HepG2 (cell line): Measurements from ENCODE around the gene OR52N1. TPM values are rescaled to one million over a fixed set of nuclear protein-coding genes. Genes with fewer than 3 reads are reported as not detected.

Experiments used
- ATAC-seq: fragments of 200-7000 bp; cut with Tn5 transposase; 3 replicates; pipeline ENCODE4 v1.9.1; 2020; ENCODE audit warnings: mild to moderate bottlenecking, moderate library complexity
- BruUV-seq: library from RNA; stranded (reverse); fragments of 400-500 nt; replicated peaks from 2 replicates; lab custom pipeline; 2021; lab: Mats Ljungman, UMichigan
- CTCF ChIA-PET: fragments of 300-600 bp; formaldehyde crosslinking; extraction: SDS; loops from one replicate; lab custom pipeline; 2021; ENCODE audit warnings: low total read pairs, inconsistent platforms, low intra/inter-chr PET ratio; lab: Yijun Ruan, JAX
- POLR2A ChIA-PET: fragments of 350-600 bp; sonication (Branson Sonifier 250); formaldehyde crosslinking; loops from one replicate; lab custom pipeline; 2020; ENCODE audit warnings: antibody characterized with exemption, inconsistent platforms; lab: Yijun Ruan, JAX
- DNase-seq: peaks from one replicate; pipeline ENCODE4 v3.0.0-alpha.2; 2015; ENCODE audit warnings: low spot score
- FAIRE-seq: peaks from 3 replicates; lab custom pipeline; 2011; peaks lifted over from hg19 to GRCh38; lab: Jason Lieb, UNC
- H2AFZ ChIP-seq: one replicate; pipeline ENCODE4 v1.6.1; 2011; ENCODE audit warnings: low read length, inconsistent platforms
- H3K27ac ChIP-seq: fragments of 300-600 bp; 3 replicates; pipeline ENCODE4 v1.8.0; 2011; ENCODE audit warnings: mixed run types, mild to moderate bottlenecking, mixed read lengths, low read length, inconsistent platforms; ENCODE audit not compliant: insufficient read depth; ENCODE audit errors: extremely low read length
- H3K27me3 ChIP-seq, 2 experiments: fragments of 200-600 bp in 1 of 2; 2 replicates in 1 of 2; 3 replicates in 1 of 2; pipeline versions ENCODE4 v1.6.0 to v1.8.0; 2011; ENCODE audit warnings: low read length in 2 of 2, mild to moderate bottlenecking in 2 of 2, moderate library complexity in 2 of 2, inconsistent platforms in 1 of 2; ENCODE audit not compliant: insufficient read depth in 2 of 2, control insufficient read depth in 1 of 2
- H3K36me3 ChIP-seq, 2 experiments: fragments of 200-600 bp in 1 of 2; replicated peaks in 1 of 2; 2 replicates in 1 of 2; 3 replicates in 1 of 2; pipeline versions ENCODE4 v1.5.1 to v1.8.0; 2011; ENCODE audit warnings: low read length in 2 of 2, inconsistent platforms in 1 of 2; ENCODE audit not compliant: insufficient read depth in 2 of 2, control insufficient read depth in 1 of 2
- H3K4me1 ChIP-seq: 2 replicates; pipeline ENCODE4 v1.5.1; 2012; ENCODE audit warnings: low read length, inconsistent platforms; ENCODE audit not compliant: insufficient read depth
- H3K4me2 ChIP-seq: 2 replicates; pipeline ENCODE4 v1.6.0; 2011; ENCODE audit warnings: low read depth, low read length, inconsistent platforms
- H3K4me3 ChIP-seq, 3 experiments: fragments of 200-600 bp in 1 of 3; sonication (generic), shearing (Covaris generic) in 1 of 3; replicated peaks in 1 of 3; 2 replicates each; pipeline ENCODE4 v1.5.1; 2011 to 2016; ENCODE audit warnings: low read length in 3 of 3, inconsistent platforms in 2 of 3, low read depth in 2 of 3, mild to moderate bottlenecking in 2 of 3, control low read depth in 1 of 3, mixed read lengths in 1 of 3; ENCODE audit not compliant: insufficient read depth in 1 of 3
- H3K79me2 ChIP-seq: one replicate; pipeline ENCODE4 v1.6.1; 2011; ENCODE audit warnings: low read length, inconsistent platforms; ENCODE audit not compliant: insufficient read depth
- H3K9ac ChIP-seq: 2 replicates; pipeline ENCODE4 v1.6.0; 2011; ENCODE audit warnings: mild to moderate bottlenecking, low read depth, low read length, inconsistent platforms; ENCODE audit not compliant: insufficient read depth
- H3K9me3 ChIP-seq: 2 replicates; pipeline ENCODE4 v1.5.1; 2012; ENCODE audit warnings: mild to moderate bottlenecking, low read length
- H4K20me1 ChIP-seq: 2 replicates; pipeline ENCODE4 v1.6.0; 2011; ENCODE audit warnings: inconsistent platforms, mild to moderate bottlenecking, low read length, moderate library complexity; ENCODE audit not compliant: insufficient read depth
- MTA1 ChIP-seq: sonication (generic); formaldehyde crosslinking; IDR thresholded peaks from 2 replicates; pipeline ENCODE4 v1.4.0; 2020; ENCODE audit warnings: missing genetic modification reagents, mild to moderate bottlenecking, borderline replicate concordance
- ZNF460 ChIP-seq: sonication (generic); formaldehyde crosslinking; IDR thresholded peaks from 2 replicates; pipeline ENCODE4 v1.5.1; 2020; ENCODE audit warnings: missing genetic modification reagents, mild to moderate bottlenecking, borderline replicate concordance
- ZNF782 ChIP-seq: sonication (generic); formaldehyde crosslinking; IDR thresholded peaks from 2 replicates; pipeline ENCODE4 v1.4.0; 2020; ENCODE audit warnings: missing genetic modification reagents, mild to moderate bottlenecking, borderline replicate concordance
- WGBS: methylation state at CpG from one replicate; pipeline ENCODE4 v1.1.6; 2017; ENCODE audit warnings: low lambda C conversion rate; 5-methylcytosine and 5-hydroxymethylcytosine counted together
- in situ Hi-C: cut with HindIII; loops from 2 replicates; pipeline ENCODE4 v1.10.0; 2017; ENCODE audit warnings: low pct_unique_long_range_greater_than_20kb; ENCODE audit not compliant: extremely low pct_ligation_motif_present
- intact Hi-C: fragments of 100-400 bp; cut with micrococcal nuclease; formaldehyde crosslinking; loops from one replicate; pipeline ENCODE4 v1.10.0; 2022; ENCODE audit not compliant: unreplicated experiment
- polyA plus RNA-seq, 8 experiments: library from polyadenylated mRNA; depleted of rRNA in 3 of 8; stranded (reverse) in 7 of 8; unstranded in 1 of 8; fragments of >200 nt; fragmentation: Illumina TruSeq in 4 of 8; extraction: Trizol in 4 of 8; gene quantifications; 2 replicates each; pipeline versions ENCODE4 v1.2.1 to v1.2.3, GENCODE V29; 2011 to 2016; ENCODE audit warnings: low read depth in 4 of 8, missing spikeins in 1 of 8, mixed read lengths in 1 of 8; ENCODE audit not compliant: insufficient read depth in 1 of 8
- total RNA-seq, 5 experiments: library from RNA; depleted of rRNA; stranded (reverse); fragments of >200 nt; fragmentation: Illumina TruSeq; extraction: Trizol; gene quantifications; 2 replicates each; pipeline ENCODE4 v1.2.3, GENCODE V29; 2016; ENCODE audit warnings: low read depth in 1 of 5
- TF ChIP-seq, protein P1 (sequence below): IDR thresholded peaks from 2 replicates; pipeline ENCODE4 v1.6.1; 2016; ENCODE audit warnings: low read depth, missing genetic modification reagents, missing compliant biosample characterization

OR52N1 gene
- total and polyA plus RNA-seq, 2 of the 13 experiments (the other 11 are each of a cell fraction or from before 2014, with no cell fraction given) = not detected

GRCh38 chr11:5818245-5818886, 27.3 kb upstream of the OR52N1 start (continued):
- TF ChIP-seq, protein P1, sequence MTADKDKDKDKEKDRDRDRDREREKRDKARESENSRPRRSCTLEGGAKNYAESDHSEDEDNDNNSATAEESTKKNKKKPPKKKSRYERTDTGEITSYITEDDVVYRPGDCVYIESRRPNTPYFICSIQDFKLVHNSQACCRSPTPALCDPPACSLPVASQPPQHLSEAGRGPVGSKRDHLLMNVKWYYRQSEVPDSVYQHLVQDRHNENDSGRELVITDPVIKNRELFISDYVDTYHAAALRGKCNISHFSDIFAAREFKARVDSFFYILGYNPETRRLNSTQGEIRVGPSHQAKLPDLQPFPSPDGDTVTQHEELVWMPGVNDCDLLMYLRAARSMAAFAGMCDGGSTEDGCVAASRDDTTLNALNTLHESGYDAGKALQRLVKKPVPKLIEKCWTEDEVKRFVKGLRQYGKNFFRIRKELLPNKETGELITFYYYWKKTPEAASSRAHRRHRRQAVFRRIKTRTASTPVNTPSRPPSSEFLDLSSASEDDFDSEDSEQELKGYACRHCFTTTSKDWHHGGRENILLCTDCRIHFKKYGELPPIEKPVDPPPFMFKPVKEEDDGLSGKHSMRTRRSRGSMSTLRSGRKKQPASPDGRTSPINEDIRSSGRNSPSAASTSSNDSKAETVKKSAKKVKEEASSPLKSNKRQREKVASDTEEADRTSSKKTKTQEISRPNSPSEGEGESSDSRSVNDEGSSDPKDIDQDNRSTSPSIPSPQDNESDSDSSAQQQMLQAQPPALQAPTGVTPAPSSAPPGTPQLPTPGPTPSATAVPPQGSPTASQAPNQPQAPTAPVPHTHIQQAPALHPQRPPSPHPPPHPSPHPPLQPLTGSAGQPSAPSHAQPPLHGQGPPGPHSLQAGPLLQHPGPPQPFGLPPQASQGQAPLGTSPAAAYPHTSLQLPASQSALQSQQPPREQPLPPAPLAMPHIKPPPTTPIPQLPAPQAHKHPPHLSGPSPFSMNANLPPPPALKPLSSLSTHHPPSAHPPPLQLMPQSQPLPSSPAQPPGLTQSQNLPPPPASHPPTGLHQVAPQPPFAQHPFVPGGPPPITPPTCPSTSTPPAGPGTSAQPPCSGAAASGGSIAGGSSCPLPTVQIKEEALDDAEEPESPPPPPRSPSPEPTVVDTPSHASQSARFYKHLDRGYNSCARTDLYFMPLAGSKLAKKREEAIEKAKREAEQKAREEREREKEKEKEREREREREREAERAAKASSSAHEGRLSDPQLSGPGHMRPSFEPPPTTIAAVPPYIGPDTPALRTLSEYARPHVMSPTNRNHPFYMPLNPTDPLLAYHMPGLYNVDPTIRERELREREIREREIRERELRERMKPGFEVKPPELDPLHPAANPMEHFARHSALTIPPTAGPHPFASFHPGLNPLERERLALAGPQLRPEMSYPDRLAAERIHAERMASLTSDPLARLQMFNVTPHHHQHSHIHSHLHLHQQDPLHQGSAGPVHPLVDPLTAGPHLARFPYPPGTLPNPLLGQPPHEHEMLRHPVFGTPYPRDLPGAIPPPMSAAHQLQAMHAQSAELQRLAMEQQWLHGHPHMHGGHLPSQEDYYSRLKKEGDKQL = no peak
- TF ChIP-seq, all 625 proteins: peak for 0

DNA sequence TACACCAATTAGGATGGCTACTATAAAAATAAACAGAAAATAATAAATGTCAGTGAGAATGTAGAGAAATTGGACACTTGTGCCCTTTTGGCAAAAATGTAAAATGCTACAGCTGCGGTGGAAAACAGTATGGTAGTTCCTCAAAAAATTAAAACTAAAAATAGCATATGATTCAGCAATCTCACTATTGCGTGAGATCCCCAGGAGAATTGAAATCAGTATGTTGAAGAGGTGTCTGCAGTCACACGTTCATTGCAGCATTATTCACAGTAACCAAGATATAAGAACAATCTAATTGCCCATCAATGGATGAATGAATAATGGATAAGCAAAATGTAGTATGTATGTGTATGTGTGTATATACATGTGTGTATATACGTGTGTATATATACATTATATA, 24.5 kb upstream of the OR52N1 start:
- ChIA-PET POLR2A (no interaction called here), CTCF (no interaction called here)
- no peaks in the 10 kb centered on the region for H3K4me1 ChIP-seq
- ATAC-seq (no peak), FAIRE-seq (no peak), DNase-seq (no peak)
- no peaks in the 10 kb centered on the region for H3K36me3 ChIP-seq
- intact Hi-C loops = no loop called here
- H2AFZ ChIP-seq = no peak overlapping the region
- H3K79me2 ChIP-seq = no peaks in the 10 kb centered on the region
- H3K9me3 ChIP-seq = no peaks in the 10 kb centered on the region
- no peaks in the 10 kb centered on the region for H4K20me1 ChIP-seq
- no peak overlapping the region for H3K4me3 ChIP-seq
- H3K4me2 ChIP-seq = no peak overlapping the region
- H3K27me3 ChIP-seq = no peaks in the 10 kb centered on the region; a peak in 1 of 5 replicates
- 5% methylated on average over 4 of the region's 4 CpGs for WGBS
- BruUV-seq = no TSS peak
- no peak overlapping the region for H3K27ac ChIP-seq
- in situ Hi-C loops = no loop called here
- TF ChIP-seq ZNF782 (no peak), MTA1 (CRISPR knock-in tag) (no peak), ZNF460 (CRISPR knock-in tag) (no peak)
- H3K9ac ChIP-seq = no peak overlapping the region
